Skeletal muscle satellite cell (primary cell): Measurements from ENCODE around the gene ERBB2.
"Not testable (repeated sequence)": the region's sequence is repeated elsewhere in the genome, so short reads cannot be mapped to it uniquely, and the experiment has no call there.

Experiments
- H3K27me3 ChIP-seq: 2 replicates; pipeline ENCODE4 v1.7.0; 2013; ENCODE audit warnings: low read length; ENCODE audit not compliant: control insufficient read depth, insufficient read depth
- H3K36me3 ChIP-seq: 2 replicates; pipeline ENCODE4 v1.7.0; 2013; ENCODE audit warnings: mild to moderate bottlenecking, control low read depth, low read length; ENCODE audit not compliant: insufficient read depth
- H3K4me1 ChIP-seq: 2 replicates; pipeline ENCODE4 v1.7.0; 2013; ENCODE audit warnings: low read length; ENCODE audit not compliant: control insufficient read depth, insufficient read depth
- H3K4me2 ChIP-seq: 2 replicates; pipeline ENCODE4 v1.7.0; 2013; ENCODE audit warnings: mild to moderate bottlenecking, low read length
- H3K4me3 ChIP-seq: 2 replicates; pipeline ENCODE4 v1.7.0; 2013; ENCODE audit warnings: low read length
- H3K9ac ChIP-seq: 2 replicates; pipeline ENCODE4 v1.7.0; 2013; ENCODE audit warnings: mild to moderate bottlenecking, low read depth, low read length, moderate library complexity
- H3K9me3 ChIP-seq: replicated peaks from 2 replicates; pipeline ENCODE4 v1.7.0; 2013; ENCODE audit warnings: mild to moderate bottlenecking, control low read depth, low read length

The ERBB2 gene

DNA sequence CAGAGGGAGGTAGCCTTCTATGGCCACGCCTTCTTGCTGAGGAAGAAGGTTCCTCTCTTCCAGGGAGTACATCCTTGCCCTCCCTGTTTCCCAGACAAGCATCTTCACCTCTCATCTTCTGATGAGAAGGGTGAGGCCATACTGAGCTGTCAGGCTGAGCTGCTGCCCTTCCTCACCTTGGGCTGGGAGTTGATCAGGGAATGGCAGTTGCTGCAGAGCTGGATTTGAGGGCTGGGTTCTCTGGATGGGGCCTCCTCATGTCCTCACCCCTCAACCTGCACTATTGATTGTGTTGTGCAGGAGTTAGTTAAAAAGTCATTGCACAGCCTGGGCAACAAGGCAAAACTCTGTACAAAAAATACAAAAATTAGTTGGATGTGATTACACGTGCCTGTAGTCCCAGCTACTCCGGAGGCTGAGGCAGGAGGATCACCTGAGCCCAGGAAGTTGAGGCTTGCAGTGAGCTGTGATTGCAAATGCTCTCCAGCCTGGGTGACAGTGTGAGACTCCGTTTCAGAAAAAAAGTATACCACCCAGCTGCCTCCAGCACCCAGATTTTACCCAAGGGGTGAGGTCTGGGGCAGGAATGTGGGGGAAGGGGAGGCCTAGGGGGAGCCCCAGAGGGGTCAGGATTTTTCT lies 2.0 kb downstream of the ERBB2 start:
- Histone ChIP-seq H3K4me2 (peak overlapping the region; percentile 99), H3K36me3 (peaks cover 6% of the 10 kb centered on the region), H3K4me3 (peak overlapping the region; percentile 91), H3K9ac (no peak overlapping the region), H3K4me1 (peaks cover 27% of the 10 kb centered on the region), H3K9me3 (no peaks in the 10 kb centered on the region), H3K27me3 (no peaks in the 10 kb centered on the region)

- Histone ChIP-seq H3K4me2 (no peak overlapping the region), H3K27me3 (no peaks in the 10 kb centered on the region), H3K9ac (no peak overlapping the region), H3K9me3 (no peaks in the 10 kb centered on the region), H3K4me3 (no peak overlapping the region), H3K4me1 (peaks cover 27% of the 10 kb centered on the region), H3K36me3 (peaks cover 14% of the 10 kb centered on the region)
Observed at GRCh38 chr17:39702901-39703893, 3.3 kb downstream of the ERBB2 start.

- Histone ChIP-seq H3K4me2 (no peak overlapping the region), H3K27me3 (no peaks in the 10 kb centered on the region), H3K9ac (no peak overlapping the region), H3K9me3 (no peaks in the 10 kb centered on the region), H3K4me3 (no peak overlapping the region), H3K4me1 (peaks cover 27% of the 10 kb centered on the region), H3K36me3 (peaks cover 21% of the 10 kb centered on the region)
Observed at GRCh38 chr17:39703913-39704312, 4.0 kb downstream of the ERBB2 start.

DNA sequence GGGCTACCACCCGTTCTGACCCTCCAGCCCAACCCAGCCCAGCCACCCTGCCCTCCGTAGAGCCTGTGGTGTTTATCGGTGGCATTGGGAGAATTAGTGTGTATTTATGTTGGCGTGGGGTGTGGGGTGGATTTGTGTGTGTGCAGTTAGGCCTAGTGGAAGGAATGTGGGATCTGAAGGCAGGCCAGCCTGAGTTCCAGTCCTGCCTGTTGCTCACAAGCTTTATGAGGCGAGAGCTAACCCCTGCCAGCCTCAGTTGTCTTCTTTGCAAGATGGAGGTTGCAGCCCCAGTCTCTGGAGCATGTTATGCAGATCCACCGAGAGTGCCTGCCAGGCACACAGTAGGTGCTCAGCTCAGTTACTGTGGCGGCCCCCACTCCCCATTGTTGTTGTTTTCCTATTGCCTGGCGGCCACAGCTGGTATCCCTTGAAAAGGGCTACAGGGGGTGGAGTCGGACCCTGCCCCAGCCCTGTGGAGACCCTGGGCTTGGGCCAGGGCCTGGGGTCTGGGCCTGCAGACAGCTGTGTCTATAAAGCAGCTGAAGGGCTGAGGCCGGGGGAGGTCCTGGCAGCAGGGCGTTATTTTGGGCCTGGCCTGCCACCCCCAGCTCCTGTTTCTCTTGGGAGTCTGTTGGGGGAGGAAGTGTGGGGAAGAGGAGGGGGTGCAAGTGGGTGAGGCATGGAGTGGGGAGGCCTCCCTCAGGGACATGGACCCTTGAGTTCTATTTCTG lies 5.1 kb downstream of the ERBB2 start:
- Histone ChIP-seq H3K4me2 (no peak overlapping the region), H3K9me3 (no peaks in the 10 kb centered on the region), H3K4me3 (no peak overlapping the region), H3K36me3 (peaks cover 31% of the 10 kb centered on the region), H3K4me1 (peaks cover 23% of the 10 kb centered on the region), H3K27me3 (no peaks in the 10 kb centered on the region), H3K9ac (no peak overlapping the region)

- no peaks in the 10 kb centered on the region for H3K27me3 ChIP-seq
- peaks cover 39% of the 10 kb centered on the region for H3K36me3 ChIP-seq
- no peak overlapping the region for H3K9ac ChIP-seq
- H3K4me3 ChIP-seq, result no peak overlapping the region
- peaks cover 23% of the 10 kb centered on the region for H3K4me1 ChIP-seq
- H3K4me2 ChIP-seq, result no peak overlapping the region
- H3K9me3 ChIP-seq, result no peaks in the 10 kb centered on the region
Observed at GRCh38 chr17:39705786-39706348, 6.0 kb downstream of the ERBB2 start.

DNA sequence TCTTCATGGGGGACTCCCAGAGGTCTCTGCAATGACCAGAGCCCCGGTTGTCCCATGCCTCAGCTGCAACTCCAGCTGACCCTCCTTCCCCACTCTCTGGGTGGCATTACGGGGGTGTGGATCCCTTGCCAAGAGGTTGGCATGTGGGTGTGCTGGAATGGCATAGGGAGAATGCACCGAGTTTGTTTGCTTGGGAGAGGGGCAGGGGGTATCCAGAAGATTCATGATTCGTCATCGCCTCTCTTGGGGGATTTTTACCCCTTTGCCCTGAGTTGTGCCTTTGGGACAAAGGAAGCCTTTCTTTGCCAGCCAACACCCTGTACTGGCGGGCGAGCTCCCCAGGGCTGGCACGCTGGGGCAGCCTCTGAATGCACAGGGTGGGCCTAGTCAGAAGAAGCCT lies 6.5 kb downstream of the ERBB2 start:
- no peak overlapping the region for H3K4me3 ChIP-seq
- H3K4me2 ChIP-seq, result no peak overlapping the region
- peaks cover 19% of the 10 kb centered on the region for H3K4me1 ChIP-seq
- H3K9ac ChIP-seq, result no peak overlapping the region
- H3K36me3 ChIP-seq, result peaks cover 42% of the 10 kb centered on the region
- H3K9me3 ChIP-seq, result no peaks in the 10 kb centered on the region
- no peaks in the 10 kb centered on the region for H3K27me3 ChIP-seq

- Histone ChIP-seq H3K27me3 (no peaks in the 10 kb centered on the region), H3K4me3 (no peak overlapping the region), H3K9me3 (no peaks in the 10 kb centered on the region), H3K36me3 (peaks cover 48% of the 10 kb centered on the region), H3K4me1 (peaks cover 14% of the 10 kb centered on the region), H3K9ac (no peak overlapping the region), H3K4me2 (no peak overlapping the region)
Observed at GRCh38 chr17:39706921-39707337, 7.1 kb downstream of the ERBB2 start.

DNA sequence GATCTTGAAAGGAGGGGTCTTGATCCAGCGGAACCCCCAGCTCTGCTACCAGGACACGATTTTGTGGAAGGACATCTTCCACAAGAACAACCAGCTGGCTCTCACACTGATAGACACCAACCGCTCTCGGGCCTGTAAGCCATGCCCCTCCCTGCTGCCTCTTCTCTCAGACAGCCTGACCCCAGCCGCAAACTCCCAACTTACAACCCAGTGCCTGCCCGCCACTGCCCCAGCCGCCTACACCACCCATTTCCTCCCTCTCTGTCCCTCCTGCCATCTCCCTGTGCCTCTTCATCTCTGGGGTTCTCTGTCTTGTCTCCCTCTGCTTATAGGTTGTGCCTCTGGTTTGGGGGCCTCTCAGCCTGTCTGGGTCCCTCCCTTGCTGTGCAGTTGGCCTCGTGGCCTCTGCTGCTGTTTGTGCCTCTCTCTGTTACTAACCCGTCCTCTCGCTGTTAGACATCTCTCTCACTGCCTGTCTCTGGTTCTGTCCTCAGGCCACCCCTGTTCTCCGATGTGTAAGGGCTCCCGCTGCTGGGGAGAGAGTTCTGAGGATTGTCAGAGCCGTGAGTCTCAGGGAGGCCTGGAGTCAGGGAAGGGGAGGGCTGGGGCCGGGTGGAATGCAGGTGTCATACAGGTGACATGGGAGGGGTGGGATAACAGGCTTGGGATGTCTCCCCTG lies 9.6 kb downstream of the ERBB2 start:
- Histone ChIP-seq H3K9ac (no peak overlapping the region), H3K27me3 (no peaks in the 10 kb centered on the region)

DNA sequence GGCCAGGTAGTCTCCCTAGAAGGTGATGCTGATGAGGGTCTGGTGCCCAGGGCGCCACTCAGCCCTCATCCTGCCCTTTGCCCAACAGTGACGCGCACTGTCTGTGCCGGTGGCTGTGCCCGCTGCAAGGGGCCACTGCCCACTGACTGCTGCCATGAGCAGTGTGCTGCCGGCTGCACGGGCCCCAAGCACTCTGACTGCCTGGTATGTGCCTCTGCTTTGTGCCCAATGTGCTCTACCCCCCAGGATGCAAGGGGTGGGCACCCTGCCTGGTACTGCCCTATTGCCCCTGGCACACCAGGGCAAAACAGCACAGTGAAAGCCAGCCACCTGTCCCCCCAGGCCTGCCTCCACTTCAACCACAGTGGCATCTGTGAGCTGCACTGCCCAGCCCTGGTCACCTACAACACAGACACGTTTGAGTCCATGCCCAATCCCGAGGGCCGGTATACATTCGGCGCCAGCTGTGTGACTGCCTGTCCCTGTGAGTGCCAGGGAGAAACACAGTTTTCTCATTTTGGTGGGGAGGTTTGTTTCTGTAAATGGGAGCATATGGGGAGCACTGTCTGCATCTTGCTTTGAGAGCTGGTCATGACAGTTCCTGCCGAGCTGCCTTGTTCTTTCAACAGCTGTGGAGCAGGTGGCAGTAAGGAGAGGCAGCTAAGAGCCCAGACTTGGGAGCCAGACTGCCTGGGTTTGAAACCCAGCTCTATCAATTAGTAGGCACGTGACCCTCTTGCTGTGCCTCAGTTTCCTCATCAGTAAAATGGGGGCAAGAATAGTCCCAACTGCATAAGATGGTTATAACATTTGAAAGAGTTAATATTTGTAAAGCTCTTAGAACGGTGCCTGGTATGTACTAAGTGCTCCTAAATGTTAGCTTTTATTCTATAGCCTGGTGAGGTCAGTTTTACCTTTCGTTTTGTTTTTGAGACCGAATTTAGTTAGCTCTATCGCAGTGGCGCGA lies 10.4 kb downstream of the ERBB2 start:
- Histone ChIP-seq H3K36me3 (peaks cover 48% of the 10 kb centered on the region), H3K9ac (no peak overlapping the region), H3K9me3 (no peaks in the 10 kb centered on the region), H3K27me3 (no peaks in the 10 kb centered on the region), H3K4me2 (no peak overlapping the region), H3K4me3 (no peak overlapping the region), H3K4me1 (peaks cover 12% of the 10 kb centered on the region)

More for the DNA sequence above, 9.6 kb downstream of the ERBB2 start:
- Histone ChIP-seq H3K4me2 (no peak overlapping the region), H3K9me3 (no peaks in the 10 kb centered on the region), H3K36me3 (peaks cover 47% of the 10 kb centered on the region), H3K4me1 (peaks cover 14% of the 10 kb centered on the region), H3K4me3 (no peak overlapping the region)

- H3K4me3 ChIP-seq, H3K9me3 ChIP-seq, H3K27me3 ChIP-seq, H3K9ac ChIP-seq, H3K4me1 ChIP-seq, H3K4me2 ChIP-seq: not testable (repeated sequence)
- H3K36me3 ChIP-seq, result peaks cover 54% of the 10 kb centered on the region
Observed at GRCh38 chr17:39711071-39711470, 11.2 kb downstream of the ERBB2 start.
